ENCODE results near the gene MAPT. TPM values are rescaled to one million over a fixed set of nuclear protein-coding genes. Genes with fewer than 3 reads are reported as not detected.

MAPT gene
- total RNA-seq, 2 donors from 2014 or later, result 11.7 to 14.7 TPM

DNA sequence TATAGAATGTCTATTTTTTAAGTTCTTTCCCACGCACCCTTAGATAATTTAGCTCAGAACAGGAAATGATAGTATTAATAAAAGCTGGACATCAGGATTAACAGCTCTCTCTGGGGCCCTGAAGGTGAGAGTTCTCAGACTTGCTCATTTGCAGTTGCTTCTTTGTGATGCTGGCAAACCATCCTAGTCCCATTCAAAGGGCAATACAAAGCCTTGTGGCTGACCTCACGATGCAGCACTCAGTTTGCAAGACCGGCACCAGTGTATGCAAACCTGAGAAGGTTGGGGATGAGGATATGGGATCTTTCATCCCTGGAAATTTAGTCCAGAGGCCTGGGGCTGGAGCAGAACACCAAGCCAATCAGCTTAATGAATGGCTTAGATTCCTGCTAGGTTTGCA is 134.0 kb downstream of the MAPT start:
- no peaks in the 10 kb centered on the region for H3K9me3 ChIP-seq
- H3K4me3 ChIP-seq, result no peak overlapping the region
- no peak for DNase-seq (ENCODE audit: low spot score)
- intact Hi-C loops (cut with DNase I), result no loop called here
- TF ChIP-seq, protein P1, sequence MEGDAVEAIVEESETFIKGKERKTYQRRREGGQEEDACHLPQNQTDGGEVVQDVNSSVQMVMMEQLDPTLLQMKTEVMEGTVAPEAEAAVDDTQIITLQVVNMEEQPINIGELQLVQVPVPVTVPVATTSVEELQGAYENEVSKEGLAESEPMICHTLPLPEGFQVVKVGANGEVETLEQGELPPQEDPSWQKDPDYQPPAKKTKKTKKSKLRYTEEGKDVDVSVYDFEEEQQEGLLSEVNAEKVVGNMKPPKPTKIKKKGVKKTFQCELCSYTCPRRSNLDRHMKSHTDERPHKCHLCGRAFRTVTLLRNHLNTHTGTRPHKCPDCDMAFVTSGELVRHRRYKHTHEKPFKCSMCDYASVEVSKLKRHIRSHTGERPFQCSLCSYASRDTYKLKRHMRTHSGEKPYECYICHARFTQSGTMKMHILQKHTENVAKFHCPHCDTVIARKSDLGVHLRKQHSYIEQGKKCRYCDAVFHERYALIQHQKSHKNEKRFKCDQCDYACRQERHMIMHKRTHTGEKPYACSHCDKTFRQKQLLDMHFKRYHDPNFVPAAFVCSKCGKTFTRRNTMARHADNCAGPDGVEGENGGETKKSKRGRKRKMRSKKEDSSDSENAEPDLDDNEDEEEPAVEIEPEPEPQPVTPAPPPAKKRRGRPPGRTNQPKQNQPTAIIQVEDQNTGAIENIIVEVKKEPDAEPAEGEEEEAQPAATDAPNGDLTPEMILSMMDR (IDR thresholded peaks at IDR 0.05), result no peak
- TF ChIP-seq POLR2AphosphoS5 (IDR thresholded peaks at IDR 0.05), result no peak
- TF ChIP-seq POLR2A (IDR thresholded peaks at IDR 0.05), result no peak
- no peaks in the 10 kb centered on the region for H3K4me1 ChIP-seq (replicated peaks)
- H3K36me3 ChIP-seq, result peaks cover 14% of the 10 kb centered on the region in 2 donors
- H3K27me3 ChIP-seq (replicated peaks; ENCODE audit: insufficient read depth), result no peaks in the 10 kb centered on the region
- no peak overlapping the region for H3K27ac ChIP-seq
- WGBS, result 90% methylated on average over 3 of the region's 3 CpGs

DNA sequence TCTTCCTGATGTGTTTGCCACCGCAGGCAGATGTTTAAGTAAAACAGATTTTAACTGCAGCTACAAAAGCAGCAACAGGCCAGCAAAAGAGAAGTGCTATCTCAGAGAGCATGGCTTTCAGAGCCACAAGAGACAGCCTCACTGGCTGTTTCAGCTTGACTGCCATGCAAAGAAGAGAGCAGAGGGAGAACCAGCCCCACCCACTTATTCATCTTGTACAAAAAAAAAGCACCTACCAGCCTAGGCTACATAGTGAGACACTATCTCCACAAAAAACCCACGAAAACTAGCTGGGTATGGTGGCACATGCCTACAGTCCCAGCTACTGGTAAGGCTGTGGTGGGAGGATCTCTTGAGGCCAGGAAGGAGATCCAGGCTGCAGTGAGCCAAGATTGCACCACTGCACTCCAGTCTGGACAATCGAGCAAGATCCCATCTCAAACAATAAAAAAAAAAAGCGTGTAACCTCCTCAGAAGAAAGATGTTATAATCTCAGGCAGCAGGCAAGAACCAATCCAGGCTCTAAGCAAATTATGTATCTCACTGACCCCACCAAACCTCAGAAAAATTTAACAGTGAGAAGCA is 134.7 kb downstream of the MAPT start:
- TF ChIP-seq POLR2A (IDR thresholded peaks at IDR 0.05) (no peak), POLR2AphosphoS5 (IDR thresholded peaks at IDR 0.05) (no peak)
- TF ChIP-seq, protein P1 (IDR thresholded peaks at IDR 0.05), result no peak
- no peak overlapping the region for H3K4me3 ChIP-seq
- no peaks in the 10 kb centered on the region for H3K9me3 ChIP-seq
- DNase-seq (ENCODE audit: low spot score), result no peak
- 67% methylated on average over 4 of the region's 4 CpGs for WGBS
- no peak overlapping the region for H3K27ac ChIP-seq
- H3K4me1 ChIP-seq (replicated peaks), result no peaks in the 10 kb centered on the region
- intact Hi-C loops (cut with DNase I), result no loop called here
- peaks cover 14 to 17% of the 10 kb centered on the region in 2 donors for H3K36me3 ChIP-seq
- no peaks in the 10 kb centered on the region for H3K27me3 ChIP-seq (replicated peaks; ENCODE audit: insufficient read depth)

DNA sequence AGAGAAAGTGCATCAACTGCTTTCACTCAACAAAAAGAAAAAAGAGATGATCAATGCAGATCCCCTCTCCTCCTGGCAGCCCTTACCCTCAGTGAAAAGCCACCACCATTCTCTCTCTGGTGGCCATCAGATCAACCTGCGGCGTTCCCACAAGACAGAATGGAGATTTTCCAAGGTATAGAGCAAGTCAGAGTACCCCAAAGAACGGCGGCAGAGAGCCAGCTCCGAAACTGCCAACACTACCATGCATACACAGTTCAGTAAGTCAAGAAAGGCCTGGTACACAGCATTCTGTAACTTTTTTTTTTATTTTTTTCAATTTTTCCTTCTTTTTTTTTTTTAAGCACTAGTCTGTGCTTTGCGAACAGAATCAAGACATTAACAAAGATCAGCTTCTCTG is 135.3 kb downstream of the MAPT start:
- H3K36me3 ChIP-seq, result peaks cover 14 to 17% of the 10 kb centered on the region in 2 donors
- no peaks in the 10 kb centered on the region for H3K9me3 ChIP-seq
- no peak for TF ChIP-seq POLR2AphosphoS5 (IDR thresholded peaks at IDR 0.05)
- TF ChIP-seq, protein P1 (IDR thresholded peaks at IDR 0.05), result no peak
- no peak for TF ChIP-seq POLR2A (IDR thresholded peaks at IDR 0.05)
- WGBS, result 90% methylated on average over 6 of the region's 6 CpGs
- H3K4me3 ChIP-seq, result no peak overlapping the region
- no peak for DNase-seq (ENCODE audit: low spot score)
- intact Hi-C loops (cut with DNase I), result no loop called here
- H3K27me3 ChIP-seq (replicated peaks; ENCODE audit: insufficient read depth), result no peaks in the 10 kb centered on the region
- H3K4me1 ChIP-seq (replicated peaks), result no peaks in the 10 kb centered on the region
- H3K27ac ChIP-seq, result no peak overlapping the region

DNA sequence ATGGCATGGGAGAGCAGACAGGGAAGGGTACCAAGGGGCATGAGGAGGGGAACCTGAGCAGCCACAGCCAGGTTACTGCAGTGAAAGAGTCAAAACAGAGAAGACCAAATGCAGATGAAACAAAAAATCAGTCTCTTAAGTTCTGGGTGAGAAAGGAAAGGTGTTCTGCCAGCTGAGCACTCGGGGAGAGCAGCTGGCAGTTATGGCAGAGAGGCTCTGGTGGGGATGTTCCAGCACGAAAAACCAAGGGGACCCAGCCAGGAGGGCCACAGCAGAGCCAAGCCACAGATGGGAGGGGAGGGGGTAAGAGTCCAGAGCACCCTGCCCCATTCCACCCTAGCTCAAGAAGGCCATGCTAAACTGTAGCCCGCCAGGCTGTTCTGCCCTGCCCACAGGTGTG is 136.4 kb downstream of the MAPT start:
- Histone ChIP-seq H3K27me3 (replicated peaks; ENCODE audit: insufficient read depth) (no peaks in the 10 kb centered on the region), H3K9me3 (no peaks in the 10 kb centered on the region), H3K4me3 (no peak overlapping the region), H3K4me1 (replicated peaks) (no peaks in the 10 kb centered on the region), H3K27ac (no peak overlapping the region), H3K36me3 (peaks cover 14 to 17% of the 10 kb centered on the region in 2 donors)
- TF ChIP-seq POLR2A (IDR thresholded peaks at IDR 0.05) (no peak), POLR2AphosphoS5 (IDR thresholded peaks at IDR 0.05) (no peak)
- TF ChIP-seq, protein P1 (IDR thresholded peaks at IDR 0.05), result no peak
- no peak for DNase-seq (ENCODE audit: low spot score)
- WGBS, result 45% methylated on average over 3 of the region's 3 CpGs
- intact Hi-C loops (cut with DNase I), result no loop called here

DNA sequence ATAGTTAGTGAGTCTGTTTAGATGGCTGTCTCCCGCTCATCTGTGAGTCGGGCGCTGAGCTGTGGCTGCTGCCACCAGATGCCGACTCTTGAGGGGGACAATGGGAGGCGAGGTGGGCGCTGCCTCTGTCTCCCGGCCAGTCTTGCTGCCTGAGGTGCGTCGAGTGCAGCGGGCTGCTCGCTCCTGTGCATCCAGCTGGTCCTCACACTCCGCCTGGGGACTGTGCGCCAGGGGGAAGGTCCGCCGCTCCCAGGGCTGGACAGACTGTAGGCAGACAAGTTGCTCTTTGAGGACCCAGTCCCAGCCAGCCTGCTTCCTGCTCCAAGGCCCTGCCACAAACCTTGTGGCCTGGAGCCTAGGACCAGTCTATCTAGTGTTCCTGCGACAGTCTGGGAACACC is 137.1 kb downstream of the MAPT start:
- Histone ChIP-seq H3K4me1 (replicated peaks) (no peaks in the 10 kb centered on the region), H3K27me3 (replicated peaks; ENCODE audit: insufficient read depth) (no peaks in the 10 kb centered on the region), H3K4me3 (no peak overlapping the region), H3K9me3 (no peaks in the 10 kb centered on the region), H3K27ac (no peak overlapping the region), H3K36me3 (peaks cover 14 to 17% of the 10 kb centered on the region in 2 donors)
- 90% methylated on average over 16 of the region's 16 CpGs for WGBS
- no peak for DNase-seq (ENCODE audit: low spot score)
- intact Hi-C loops (cut with DNase I), result no loop called here
- TF ChIP-seq, protein P1 (IDR thresholded peaks at IDR 0.05), result no peak
- TF ChIP-seq POLR2A (IDR thresholded peaks at IDR 0.05), result no peak
- no peak for TF ChIP-seq POLR2AphosphoS5 (IDR thresholded peaks at IDR 0.05)

All from prostate gland (tissue), 2 donors.